Measurements from ENCODE around the gene PPARA.

Gene PPARA

DNA sequence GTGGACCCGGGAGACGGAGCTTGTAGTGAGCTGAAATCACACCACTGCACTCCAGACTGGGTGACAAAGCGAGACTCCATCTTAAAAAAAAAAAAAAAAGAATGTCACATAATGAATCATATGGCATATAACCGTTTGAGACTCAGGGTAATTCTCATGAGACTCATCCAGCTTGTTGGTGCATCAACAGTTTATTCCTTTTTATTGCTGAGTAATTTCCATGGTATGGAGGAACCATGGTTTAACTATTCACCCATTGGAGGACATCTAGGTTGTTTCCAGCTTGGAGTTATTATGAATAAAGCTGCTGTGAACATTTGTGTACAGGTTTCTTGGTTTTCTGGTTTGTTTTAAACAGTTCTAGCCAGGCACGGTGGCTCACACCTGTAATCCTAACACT lies 25.3 kb downstream of the PPARA start:
- TF ChIP-seq, protein P1, sequence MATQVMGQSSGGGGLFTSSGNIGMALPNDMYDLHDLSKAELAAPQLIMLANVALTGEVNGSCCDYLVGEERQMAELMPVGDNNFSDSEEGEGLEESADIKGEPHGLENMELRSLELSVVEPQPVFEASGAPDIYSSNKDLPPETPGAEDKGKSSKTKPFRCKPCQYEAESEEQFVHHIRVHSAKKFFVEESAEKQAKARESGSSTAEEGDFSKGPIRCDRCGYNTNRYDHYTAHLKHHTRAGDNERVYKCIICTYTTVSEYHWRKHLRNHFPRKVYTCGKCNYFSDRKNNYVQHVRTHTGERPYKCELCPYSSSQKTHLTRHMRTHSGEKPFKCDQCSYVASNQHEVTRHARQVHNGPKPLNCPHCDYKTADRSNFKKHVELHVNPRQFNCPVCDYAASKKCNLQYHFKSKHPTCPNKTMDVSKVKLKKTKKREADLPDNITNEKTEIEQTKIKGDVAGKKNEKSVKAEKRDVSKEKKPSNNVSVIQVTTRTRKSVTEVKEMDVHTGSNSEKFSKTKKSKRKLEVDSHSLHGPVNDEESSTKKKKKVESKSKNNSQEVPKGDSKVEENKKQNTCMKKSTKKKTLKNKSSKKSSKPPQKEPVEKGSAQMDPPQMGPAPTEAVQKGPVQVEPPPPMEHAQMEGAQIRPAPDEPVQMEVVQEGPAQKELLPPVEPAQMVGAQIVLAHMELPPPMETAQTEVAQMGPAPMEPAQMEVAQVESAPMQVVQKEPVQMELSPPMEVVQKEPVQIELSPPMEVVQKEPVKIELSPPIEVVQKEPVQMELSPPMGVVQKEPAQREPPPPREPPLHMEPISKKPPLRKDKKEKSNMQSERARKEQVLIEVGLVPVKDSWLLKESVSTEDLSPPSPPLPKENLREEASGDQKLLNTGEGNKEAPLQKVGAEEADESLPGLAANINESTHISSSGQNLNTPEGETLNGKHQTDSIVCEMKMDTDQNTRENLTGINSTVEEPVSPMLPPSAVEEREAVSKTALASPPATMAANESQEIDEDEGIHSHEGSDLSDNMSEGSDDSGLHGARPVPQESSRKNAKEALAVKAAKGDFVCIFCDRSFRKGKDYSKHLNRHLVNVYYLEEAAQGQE (IDR thresholded peaks at IDR 0.05; ENCODE audit: insufficient replicate concordance, low read depth), result no peak
- TF ChIP-seq GABPA (IDR thresholded peaks at IDR 0.05; ENCODE audit: low read depth) (no peak), SPI1 (IDR thresholded peaks at IDR 0.05; ENCODE audit: borderline replicate concordance, low read depth) (no peak)
- TF ChIP-seq, protein P2, sequence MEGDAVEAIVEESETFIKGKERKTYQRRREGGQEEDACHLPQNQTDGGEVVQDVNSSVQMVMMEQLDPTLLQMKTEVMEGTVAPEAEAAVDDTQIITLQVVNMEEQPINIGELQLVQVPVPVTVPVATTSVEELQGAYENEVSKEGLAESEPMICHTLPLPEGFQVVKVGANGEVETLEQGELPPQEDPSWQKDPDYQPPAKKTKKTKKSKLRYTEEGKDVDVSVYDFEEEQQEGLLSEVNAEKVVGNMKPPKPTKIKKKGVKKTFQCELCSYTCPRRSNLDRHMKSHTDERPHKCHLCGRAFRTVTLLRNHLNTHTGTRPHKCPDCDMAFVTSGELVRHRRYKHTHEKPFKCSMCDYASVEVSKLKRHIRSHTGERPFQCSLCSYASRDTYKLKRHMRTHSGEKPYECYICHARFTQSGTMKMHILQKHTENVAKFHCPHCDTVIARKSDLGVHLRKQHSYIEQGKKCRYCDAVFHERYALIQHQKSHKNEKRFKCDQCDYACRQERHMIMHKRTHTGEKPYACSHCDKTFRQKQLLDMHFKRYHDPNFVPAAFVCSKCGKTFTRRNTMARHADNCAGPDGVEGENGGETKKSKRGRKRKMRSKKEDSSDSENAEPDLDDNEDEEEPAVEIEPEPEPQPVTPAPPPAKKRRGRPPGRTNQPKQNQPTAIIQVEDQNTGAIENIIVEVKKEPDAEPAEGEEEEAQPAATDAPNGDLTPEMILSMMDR (IDR thresholded peaks at IDR 0.05; ENCODE audit: insufficient read depth, low read length), result no peak
- no peak for DNase-seq (ENCODE audit: low read depth in 1 of 2, low spot score in 1 of 2)
- Histone ChIP-seq H3K27me3 (ENCODE audit: insufficient read depth, poor library complexity, severe bottlenecking) (no peaks in the 10 kb centered on the region), H3K27ac (replicated peaks) (no peak overlapping the region), H3K4me3 (replicated peaks; ENCODE audit: insufficient read depth, low read length) (no peak overlapping the region)

DNA sequence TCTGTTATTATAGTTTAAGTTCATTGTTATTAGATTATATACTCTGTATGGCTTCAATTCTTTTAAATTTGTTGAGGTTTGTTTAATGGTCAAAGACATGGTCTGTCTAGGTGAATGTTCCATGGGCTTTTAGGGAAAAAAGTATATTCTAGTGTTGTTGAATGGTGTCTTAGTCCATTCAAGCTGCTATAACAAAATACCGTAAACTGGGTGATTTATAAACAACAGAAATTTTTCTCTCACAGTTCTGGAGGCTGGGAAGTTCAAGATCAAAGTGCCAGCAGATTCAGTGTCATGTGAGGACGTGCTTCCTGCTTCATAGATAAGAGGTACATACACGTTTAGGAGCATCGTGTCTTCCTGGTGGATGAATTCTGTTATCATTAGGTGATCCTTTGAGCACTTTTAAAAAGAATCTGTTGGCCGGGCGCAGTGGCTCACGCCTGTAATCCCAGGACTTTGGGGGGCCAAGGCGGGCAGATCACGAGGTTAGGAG lies 26.2 kb downstream of the PPARA start:
- DNase-seq (ENCODE audit: low read depth in 1 of 2, low spot score in 1 of 2), result no peak

DNA sequence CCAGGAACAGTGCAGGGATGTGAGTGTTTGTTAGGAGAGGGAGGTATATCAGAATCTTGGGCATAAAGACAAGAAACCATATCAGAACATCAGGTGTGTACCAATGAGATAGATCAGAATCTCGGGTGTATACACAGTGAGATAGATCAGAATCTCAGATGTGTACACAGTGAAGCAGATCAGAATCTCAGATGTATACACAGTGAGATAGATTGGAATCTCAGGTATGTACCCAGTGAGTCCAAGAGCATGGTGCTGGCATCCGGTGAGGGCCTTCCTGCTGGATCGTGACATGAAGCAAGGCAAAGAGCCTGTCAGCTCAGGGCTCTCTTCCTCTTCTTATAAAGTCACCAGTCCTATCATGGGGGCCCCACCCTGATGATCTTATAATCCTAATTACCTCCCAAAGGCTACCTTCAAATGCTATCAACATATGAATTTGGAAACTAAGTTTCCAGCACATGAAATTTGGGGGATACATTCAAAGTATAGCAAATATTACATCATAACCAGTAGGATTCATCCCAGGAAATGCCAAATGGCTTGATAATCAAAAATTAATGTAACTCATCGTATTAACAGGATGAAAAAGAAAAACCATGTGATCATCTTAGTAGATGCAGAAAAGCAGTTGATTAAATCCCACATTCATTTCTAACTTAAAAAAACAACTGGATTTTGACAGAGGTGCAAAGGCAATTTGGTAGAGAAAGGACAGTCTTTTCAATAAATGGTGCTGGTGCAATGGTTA lies 28.6 kb downstream of the PPARA start:
- Histone ChIP-seq H3K27me3 (ENCODE audit: insufficient read depth, poor library complexity, severe bottlenecking) (no peaks in the 10 kb centered on the region), H3K27ac (replicated peaks) (no peak overlapping the region), H3K4me3 (replicated peaks; ENCODE audit: insufficient read depth, low read length) (no peak overlapping the region)
- TF ChIP-seq, protein P2 (IDR thresholded peaks at IDR 0.05; ENCODE audit: insufficient read depth, low read length), result no peak
- no peak for TF ChIP-seq POLR2AphosphoS5 (IDR thresholded peaks at IDR 0.05; ENCODE audit: low read depth)
- TF ChIP-seq GABPA (IDR thresholded peaks at IDR 0.05; ENCODE audit: low read depth), result no peak
- TF ChIP-seq, protein P1 (IDR thresholded peaks at IDR 0.05; ENCODE audit: insufficient replicate concordance, low read depth), result no peak
- TF ChIP-seq SPI1 (IDR thresholded peaks at IDR 0.05; ENCODE audit: borderline replicate concordance, low read depth), result no peak
- DNase-seq (ENCODE audit: low read depth in 1 of 2, low spot score in 1 of 2), result no peak

More for the DNA sequence above, 26.2 kb downstream of the PPARA start:
- Histone ChIP-seq H3K4me3 (replicated peaks; ENCODE audit: insufficient read depth, low read length) (no peak overlapping the region), H3K27ac (replicated peaks) (no peak overlapping the region), H3K27me3 (ENCODE audit: insufficient read depth, poor library complexity, severe bottlenecking) (no peaks in the 10 kb centered on the region)
- TF ChIP-seq, protein P1 (IDR thresholded peaks at IDR 0.05; ENCODE audit: insufficient replicate concordance, low read depth), result no peak
- TF ChIP-seq POLR2AphosphoS5 (IDR thresholded peaks at IDR 0.05; ENCODE audit: low read depth) (no peak), GABPA (IDR thresholded peaks at IDR 0.05; ENCODE audit: low read depth) (no peak), SPI1 (IDR thresholded peaks at IDR 0.05; ENCODE audit: borderline replicate concordance, low read depth) (no peak)
- TF ChIP-seq, protein P2 (IDR thresholded peaks at IDR 0.05; ENCODE audit: insufficient read depth, low read length), result no peak
